Measurements from ENCODE around the gene MICU1. TPM values are rescaled to one million over a fixed set of nuclear protein-coding genes. Genes with fewer than 3 reads are reported as not detected.
"Not testable (repeated sequence)": the region's sequence is repeated elsewhere in the genome, so short reads cannot be mapped to it uniquely, and the experiment has no call there.

Gene MICU1
- total RNA-seq, 1 donor from 2014 or later = 29.2 TPM

GRCh38 chr10:72483471-72483870, 142.4 kb downstream of the MICU1 start:
- H3K27ac ChIP-seq = no peak overlapping the region
- H3K27me3 ChIP-seq = no peaks in the 10 kb centered on the region
- no peaks in the 10 kb centered on the region for H3K4me1 ChIP-seq
- H3K36me3 ChIP-seq = no peaks in the 10 kb centered on the region
- no peaks in the 10 kb centered on the region for H3K9me3 ChIP-seq
- intact Hi-C loops (cut with DNase I) = no loop called here
- no peak for DNase-seq (ENCODE audit: extremely low spot score in 2 of 2)
- H3K4me3 ChIP-seq = no peak overlapping the region
- no peak for TF ChIP-seq CTCF (IDR thresholded peaks at IDR 0.05)
- TF ChIP-seq POLR2AphosphoS5 (IDR thresholded peaks at IDR 0.05; ENCODE audit: insufficient read depth in 1 of 2, low read depth in 1 of 2) = no peak
- TF ChIP-seq POLR2A (IDR thresholded peaks at IDR 0.05) = no peak

- no peaks in the 10 kb centered on the region for H3K9me3 ChIP-seq
- DNase-seq (ENCODE audit: extremely low spot score in 2 of 2) = no peak
- H3K4me1 ChIP-seq = no peaks in the 10 kb centered on the region
- peaks cover 0 to 8% of the 10 kb centered on the region in 2 donors for H3K36me3 ChIP-seq
- H3K4me3 ChIP-seq = no peak overlapping the region
- intact Hi-C loops (cut with DNase I) = no loop called here
- H3K27me3 ChIP-seq = no peaks in the 10 kb centered on the region
- no peak overlapping the region for H3K27ac ChIP-seq
- TF ChIP-seq POLR2A (IDR thresholded peaks at IDR 0.05) (no peak), CTCF (IDR thresholded peaks at IDR 0.05) (no peak), POLR2AphosphoS5 (IDR thresholded peaks at IDR 0.05; ENCODE audit: insufficient read depth in 1 of 2, low read depth in 1 of 2) (no peak)
These were observed 145.0 kb downstream of the MICU1 start for GRCh38 chr10:72480861-72481260.

GRCh38 chr10:72477463-72477862, 148.4 kb downstream of the MICU1 start:
- no peak for DNase-seq (ENCODE audit: extremely low spot score in 2 of 2)
- TF ChIP-seq POLR2A (IDR thresholded peaks at IDR 0.05) (no peak), CTCF (IDR thresholded peaks at IDR 0.05) (no peak), POLR2AphosphoS5 (IDR thresholded peaks at IDR 0.05; ENCODE audit: insufficient read depth in 1 of 2, low read depth in 1 of 2) (no peak)
- Histone ChIP-seq H3K27ac (no peak overlapping the region), H3K27me3 (no peaks in the 10 kb centered on the region), H3K4me1 (no peaks in the 10 kb centered on the region), H3K36me3 (peaks cover 0 to 22% of the 10 kb centered on the region in 2 donors), H3K9me3 (no peaks in the 10 kb centered on the region), H3K4me3 (no peak overlapping the region)
- intact Hi-C loops (cut with DNase I) = no loop called here

- Histone ChIP-seq H3K4me1 (no peaks in the 10 kb centered on the region), H3K9me3 (no peaks in the 10 kb centered on the region), H3K4me3 (no peak overlapping the region), H3K27me3 (no peaks in the 10 kb centered on the region), H3K27ac (no peak overlapping the region), H3K36me3 (peaks cover 0 to 28% of the 10 kb centered on the region in 2 donors)
- intact Hi-C loops (cut with DNase I) = no loop called here
- no peak for TF ChIP-seq CTCF (IDR thresholded peaks at IDR 0.05)
- no peak for TF ChIP-seq POLR2AphosphoS5 (IDR thresholded peaks at IDR 0.05; ENCODE audit: insufficient read depth in 1 of 2, low read depth in 1 of 2)
- TF ChIP-seq POLR2A (IDR thresholded peaks at IDR 0.05) = no peak
- DNase-seq (ENCODE audit: extremely low spot score in 2 of 2) = no peak
These were observed 153.6 kb downstream of the MICU1 start for GRCh38 chr10:72472306-72472705.

GRCh38 chr10:72470666-72471065, 155.2 kb downstream of the MICU1 start:
- TF ChIP-seq CTCF (IDR thresholded peaks at IDR 0.05) (no peak), POLR2A (IDR thresholded peaks at IDR 0.05) (no peak), POLR2AphosphoS5 (IDR thresholded peaks at IDR 0.05; ENCODE audit: insufficient read depth in 1 of 2, low read depth in 1 of 2) (no peak)
- Histone ChIP-seq H3K4me3 (no peak overlapping the region), H3K4me1 (no peaks in the 10 kb centered on the region), H3K27me3 (no peaks in the 10 kb centered on the region), H3K36me3 (peaks cover 0 to 19% of the 10 kb centered on the region in 2 donors), H3K9me3 (no peaks in the 10 kb centered on the region), H3K27ac (no peak overlapping the region)
- no peak for DNase-seq (ENCODE audit: extremely low spot score in 2 of 2)
- intact Hi-C loops (cut with DNase I) = no loop called here

GRCh38 chr10:72467064-72467463, 158.8 kb downstream of the MICU1 start:
- H3K27ac ChIP-seq; H3K4me3 ChIP-seq; H3K4me1 ChIP-seq; H3K9me3 ChIP-seq; H3K36me3 ChIP-seq; H3K27me3 ChIP-seq; intact Hi-C loops (cut with DNase I); DNase-seq (ENCODE audit: extremely low spot score in 2 of 2): not testable (repeated sequence)
